Measurements from ENCODE around the gene TMEM132C.

The TMEM132C gene

DNA sequence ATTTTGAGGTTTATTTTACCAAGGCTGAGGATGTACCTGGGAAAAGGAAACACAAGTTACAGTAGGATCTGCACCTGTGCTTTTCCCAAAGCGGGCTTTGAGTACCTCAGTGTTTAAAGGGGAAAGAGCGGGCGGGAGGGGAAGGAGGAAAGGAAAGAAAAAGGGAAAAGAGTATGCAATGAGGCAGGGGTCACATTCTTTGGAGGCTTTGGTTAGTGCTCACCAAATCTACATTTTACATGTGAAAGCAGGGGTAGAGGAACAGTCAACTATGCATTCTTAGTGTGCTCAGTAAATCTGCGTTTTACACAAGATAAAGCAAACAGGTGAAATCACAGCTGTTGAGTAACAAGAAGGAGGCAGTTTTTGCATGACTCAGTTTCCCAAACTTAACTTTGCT is 242.2 kb downstream of the TMEM132C start:
- H3K4me3 ChIP-seq (ENCODE audit: low read length) = no peak overlapping the region
- H3K27ac ChIP-seq (ENCODE audit: low read length) = peak overlapping the region; percentile 6
- no peak overlapping the region for H3K9ac ChIP-seq (ENCODE audit: low read depth, low read length)
- no peaks in the 10 kb centered on the region for H3K36me3 ChIP-seq (ENCODE audit: insufficient read depth, low read depth, low read length)
- H3K9me3 ChIP-seq (ENCODE audit: insufficient read depth, low read depth, low read length) = peaks cover 9% of the 10 kb centered on the region; the same call in 1 of the 2 replicates
- no peaks in the 10 kb centered on the region for H3K27me3 ChIP-seq (ENCODE audit: insufficient read depth, low read length)
- H3K4me1 ChIP-seq (ENCODE audit: insufficient read depth, low read length) = peaks cover 14% of the 10 kb centered on the region

DNA sequence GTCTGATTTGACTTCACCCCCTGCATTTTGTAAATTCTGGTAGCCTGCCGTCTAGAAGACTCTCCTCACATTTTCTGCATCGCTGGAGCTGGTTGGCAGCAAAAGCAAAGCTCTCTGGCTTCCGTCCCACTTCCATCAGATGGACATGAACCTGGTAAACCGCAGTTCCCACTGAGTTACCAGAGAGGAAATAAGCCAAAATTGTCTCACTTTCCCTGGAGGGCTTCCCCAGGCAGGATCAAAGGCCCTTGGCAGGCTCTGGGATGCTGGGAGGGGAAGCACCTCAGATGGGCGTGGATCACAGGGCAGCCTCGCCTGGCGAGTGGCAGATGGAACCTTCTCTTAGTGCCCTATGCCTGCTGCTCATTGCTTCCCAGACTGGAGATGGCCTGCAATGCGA is 243.5 kb downstream of the TMEM132C start:
- no peak overlapping the region for H3K4me3 ChIP-seq (ENCODE audit: low read length)
- H3K4me1 ChIP-seq (ENCODE audit: insufficient read depth, low read length) = peaks cover 14% of the 10 kb centered on the region
- H3K9ac ChIP-seq (ENCODE audit: low read depth, low read length) = no peak overlapping the region
- peaks cover 6% of the 10 kb centered on the region for H3K9me3 ChIP-seq (ENCODE audit: insufficient read depth, low read depth, low read length)
- H3K27me3 ChIP-seq (ENCODE audit: insufficient read depth, low read length) = no peaks in the 10 kb centered on the region
- no peak overlapping the region for H3K27ac ChIP-seq (ENCODE audit: low read length)
- no peaks in the 10 kb centered on the region for H3K36me3 ChIP-seq (ENCODE audit: insufficient read depth, low read depth, low read length)

DNA sequence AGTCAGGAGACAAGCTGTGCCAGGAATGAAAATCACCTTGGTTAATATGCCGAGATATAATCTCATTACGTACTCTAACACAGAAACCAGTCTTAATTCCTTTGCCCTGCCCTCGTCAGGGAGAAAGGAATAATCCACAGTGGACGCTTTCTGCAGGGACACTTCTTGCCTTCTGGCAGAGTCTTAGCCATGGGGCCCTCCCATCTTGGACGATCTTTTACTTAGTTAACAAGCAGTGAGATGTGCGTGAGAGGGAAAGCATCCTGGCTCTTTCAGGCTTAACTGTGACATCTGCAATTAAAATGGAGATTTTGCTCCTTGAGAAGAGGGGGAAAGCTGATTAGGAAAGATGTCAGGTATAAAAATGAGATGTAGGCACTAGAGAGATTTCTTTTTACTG is 246.4 kb downstream of the TMEM132C start:
- H3K4me1 ChIP-seq (ENCODE audit: insufficient read depth, low read length) = peaks cover 14% of the 10 kb centered on the region
- H3K27ac ChIP-seq (ENCODE audit: low read length) = no peak overlapping the region
- H3K9ac ChIP-seq (ENCODE audit: low read depth, low read length) = no peak overlapping the region
- no peak overlapping the region for H3K4me3 ChIP-seq (ENCODE audit: low read length)
- H3K27me3 ChIP-seq (ENCODE audit: insufficient read depth, low read length) = no peaks in the 10 kb centered on the region
- peaks cover 3% of the 10 kb centered on the region; the same call in 1 of the 2 replicates for H3K9me3 ChIP-seq (ENCODE audit: insufficient read depth, low read depth, low read length)
- H3K36me3 ChIP-seq (ENCODE audit: insufficient read depth, low read depth, low read length) = no peaks in the 10 kb centered on the region

DNA sequence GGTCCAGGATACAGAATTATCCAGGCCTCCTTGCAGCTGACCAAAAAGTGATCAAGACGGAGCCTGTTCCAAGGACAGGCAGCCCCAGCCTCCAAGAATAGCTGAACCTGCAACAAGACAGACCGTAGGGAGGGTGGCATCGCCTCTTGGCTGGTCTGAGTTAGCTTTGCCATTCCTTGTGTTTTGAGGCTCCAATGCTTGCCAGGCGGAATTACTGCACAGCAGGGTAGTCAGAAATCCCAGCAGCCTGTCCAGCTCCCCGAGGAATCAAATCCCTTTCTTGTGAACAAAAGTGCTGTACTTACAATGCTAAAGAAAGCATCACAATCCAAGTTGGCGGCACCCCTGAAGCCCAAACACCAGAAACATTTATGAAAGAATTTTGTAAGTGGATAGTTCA is 246.9 kb downstream of the TMEM132C start:
- H3K36me3 ChIP-seq (ENCODE audit: insufficient read depth, low read depth, low read length) = no peaks in the 10 kb centered on the region
- H3K4me1 ChIP-seq (ENCODE audit: insufficient read depth, low read length) = peaks cover 10% of the 10 kb centered on the region
- no peak overlapping the region for H3K4me3 ChIP-seq (ENCODE audit: low read length)
- no peaks in the 10 kb centered on the region for H3K27me3 ChIP-seq (ENCODE audit: insufficient read depth, low read length)
- no peak overlapping the region for H3K9ac ChIP-seq (ENCODE audit: low read depth, low read length)
- H3K9me3 ChIP-seq (ENCODE audit: insufficient read depth, low read depth, low read length) = peaks cover 3% of the 10 kb centered on the region; the same call in 1 of the 2 replicates
- no peak overlapping the region for H3K27ac ChIP-seq (ENCODE audit: low read length)

DNA sequence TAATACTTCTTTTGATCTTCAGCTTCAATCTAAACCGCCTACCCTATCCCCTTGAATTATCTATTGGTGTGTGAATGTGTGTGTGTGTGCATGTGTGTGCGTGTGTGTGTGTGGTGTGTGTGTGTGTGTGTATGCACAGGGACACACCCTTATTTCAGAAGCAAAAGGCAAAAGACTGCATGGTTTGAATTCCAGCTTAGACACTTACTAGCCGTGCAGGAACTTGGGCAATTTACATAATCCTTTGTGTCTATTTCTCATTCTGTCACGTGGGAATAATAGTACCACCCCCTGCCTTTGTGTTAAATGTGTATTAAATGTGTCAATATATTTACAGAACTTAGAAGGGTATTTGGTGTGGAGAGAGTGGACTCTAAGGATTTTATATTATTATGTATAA is 251.7 kb downstream of the TMEM132C start:
- Histone ChIP-seq H3K4me3 (ENCODE audit: low read length) (no peak overlapping the region), H3K27me3 (ENCODE audit: insufficient read depth, low read length) (no peaks in the 10 kb centered on the region), H3K9ac (ENCODE audit: low read depth, low read length) (no peak overlapping the region), H3K4me1 (ENCODE audit: insufficient read depth, low read length) (peaks cover under 1% of the 10 kb centered on the region; the same call in 1 of the 2 replicates), H3K9me3 (ENCODE audit: insufficient read depth, low read depth, low read length) (peaks cover 3% of the 10 kb centered on the region), H3K27ac (ENCODE audit: low read length) (no peak overlapping the region), H3K36me3 (ENCODE audit: insufficient read depth, low read depth, low read length) (no peaks in the 10 kb centered on the region)

DNA sequence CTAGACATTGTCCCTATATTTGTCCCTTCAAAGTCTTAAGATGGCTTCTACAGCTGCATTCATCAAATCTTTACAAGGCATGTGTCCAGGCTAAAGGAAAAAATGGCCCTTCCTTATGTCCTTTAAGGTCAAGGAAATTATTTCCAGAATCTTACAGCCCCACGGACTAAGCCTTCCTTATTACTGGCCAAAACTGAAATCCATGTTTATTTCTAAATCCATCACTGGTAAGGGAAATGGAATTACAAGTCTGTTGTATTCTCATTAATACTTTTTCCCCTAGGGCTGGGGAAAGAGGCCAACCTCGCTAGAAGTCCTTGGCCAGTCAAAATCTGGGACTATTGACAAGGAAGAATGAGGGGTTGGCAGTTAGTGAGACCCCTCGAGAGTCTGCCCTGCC is 252.5 kb downstream of the TMEM132C start:
- H3K9ac ChIP-seq (ENCODE audit: low read depth, low read length) = no peak overlapping the region

DNA sequence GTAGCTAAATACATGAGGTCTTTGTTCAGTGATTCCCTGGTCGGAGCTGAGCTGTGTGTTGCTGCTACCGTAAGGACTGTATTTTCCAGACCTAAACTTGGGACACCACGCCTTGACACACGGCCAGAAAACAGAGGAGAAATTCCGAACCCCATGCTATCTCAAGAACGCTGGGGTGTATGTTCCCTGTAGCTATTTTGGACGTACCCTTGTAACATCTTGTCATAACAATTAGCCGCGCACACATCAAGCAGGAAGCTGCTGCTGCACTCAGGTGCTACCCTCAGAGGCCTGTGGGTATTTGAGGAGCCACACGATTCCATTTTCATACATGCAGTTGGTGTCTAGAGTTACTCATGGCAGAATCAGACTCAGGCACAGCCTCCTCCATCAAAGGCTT is 255.0 kb downstream of the TMEM132C start:
- Histone ChIP-seq H3K9ac (ENCODE audit: low read depth, low read length) (no peak overlapping the region), H3K4me3 (ENCODE audit: low read length) (no peak overlapping the region), H3K27me3 (ENCODE audit: insufficient read depth, low read length) (no peaks in the 10 kb centered on the region), H3K36me3 (ENCODE audit: insufficient read depth, low read depth, low read length) (no peaks in the 10 kb centered on the region), H3K9me3 (ENCODE audit: insufficient read depth, low read depth, low read length) (no peaks in the 10 kb centered on the region; the same call in none of the 2 replicates), H3K27ac (ENCODE audit: low read length) (no peak overlapping the region), H3K4me1 (ENCODE audit: insufficient read depth, low read length) (no peaks in the 10 kb centered on the region)

More for the DNA sequence above, 252.5 kb downstream of the TMEM132C start:
- Histone ChIP-seq H3K4me3 (ENCODE audit: low read length) (no peak overlapping the region), H3K4me1 (ENCODE audit: insufficient read depth, low read length) (no peaks in the 10 kb centered on the region), H3K9me3 (ENCODE audit: insufficient read depth, low read depth, low read length) (peaks cover 3% of the 10 kb centered on the region), H3K36me3 (ENCODE audit: insufficient read depth, low read depth, low read length) (no peaks in the 10 kb centered on the region), H3K27ac (ENCODE audit: low read length) (no peak overlapping the region), H3K27me3 (ENCODE audit: insufficient read depth, low read length) (no peaks in the 10 kb centered on the region)

DNA sequence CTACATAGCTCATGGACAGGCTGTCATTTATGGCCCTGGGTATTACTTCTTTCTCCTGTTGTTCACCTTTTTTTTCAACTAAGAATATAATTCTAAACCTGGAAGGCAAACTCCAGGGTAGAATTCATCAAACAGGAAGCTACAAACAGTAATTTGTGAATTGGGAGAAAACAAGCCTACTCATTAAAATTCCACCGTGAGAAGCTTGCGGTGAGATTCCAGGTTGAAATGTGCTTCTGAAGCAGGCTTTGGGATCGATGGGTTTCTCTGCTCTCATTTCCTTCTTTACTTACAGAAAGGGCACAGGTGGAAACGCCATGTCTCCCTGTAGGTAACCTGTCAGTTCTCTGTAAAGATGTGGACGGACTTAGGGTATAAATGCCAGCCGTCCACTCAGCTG is 257.5 kb downstream of the TMEM132C start:
- no peak overlapping the region for H3K4me3 ChIP-seq (ENCODE audit: low read length)
- no peaks in the 10 kb centered on the region; the same call in none of the 2 replicates for H3K9me3 ChIP-seq (ENCODE audit: insufficient read depth, low read depth, low read length)

DNA sequence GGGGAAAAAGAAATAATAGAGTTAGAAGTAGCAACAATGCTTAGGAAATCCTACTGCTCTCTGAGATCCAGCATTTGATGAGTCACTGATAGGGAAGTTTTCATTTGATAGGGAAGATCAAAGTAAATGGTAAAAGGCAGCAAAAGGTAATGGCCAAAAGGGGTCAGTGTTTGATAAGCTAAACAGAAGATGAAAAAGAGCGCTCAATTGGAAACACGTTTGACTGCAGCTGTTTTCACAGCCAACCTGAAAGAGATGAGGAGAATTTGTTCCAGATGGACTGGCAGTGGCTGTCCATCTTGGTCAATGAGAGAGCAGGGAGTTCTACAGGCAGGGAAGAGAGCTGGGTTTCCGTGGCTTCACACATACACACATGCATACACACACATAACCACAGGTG is 264.2 kb downstream of the TMEM132C start:
- no peak overlapping the region for H3K4me3 ChIP-seq (ENCODE audit: low read length)
- no peak overlapping the region for H3K27ac ChIP-seq (ENCODE audit: low read length)
- H3K4me1 ChIP-seq (ENCODE audit: insufficient read depth, low read length) = no peaks in the 10 kb centered on the region

More for the DNA sequence above, 257.5 kb downstream of the TMEM132C start:
- Histone ChIP-seq H3K36me3 (ENCODE audit: insufficient read depth, low read depth, low read length) (no peaks in the 10 kb centered on the region), H3K27me3 (ENCODE audit: insufficient read depth, low read length) (no peaks in the 10 kb centered on the region), H3K9ac (ENCODE audit: low read depth, low read length) (no peak overlapping the region), H3K4me1 (ENCODE audit: insufficient read depth, low read length) (no peaks in the 10 kb centered on the region), H3K27ac (ENCODE audit: low read length) (no peak overlapping the region)

DNA sequence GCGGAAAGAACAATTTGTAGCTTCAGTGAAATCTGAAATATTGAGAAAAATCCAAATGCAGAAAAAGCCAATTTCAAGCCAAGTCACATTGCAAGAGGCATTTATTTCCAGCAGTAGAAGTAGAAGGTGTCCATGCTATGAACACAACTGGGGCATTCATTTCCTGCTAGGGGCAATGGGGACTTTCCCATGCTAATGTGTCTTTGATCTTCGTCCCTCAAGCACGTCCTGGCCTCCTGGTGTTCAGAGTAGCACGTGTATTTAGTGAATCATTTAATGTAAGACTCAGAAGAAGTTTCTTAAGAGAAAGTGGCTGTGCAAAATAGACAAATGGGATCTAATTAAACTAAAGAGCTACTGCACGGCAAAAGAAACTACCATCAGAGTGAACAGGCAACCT is 267.9 kb downstream of the TMEM132C start:
- H3K9ac ChIP-seq (ENCODE audit: low read depth, low read length) = no peak overlapping the region
- H3K4me3 ChIP-seq (ENCODE audit: low read length) = no peak overlapping the region
- no peak overlapping the region for H3K27ac ChIP-seq (ENCODE audit: low read length)
- no peaks in the 10 kb centered on the region for H3K4me1 ChIP-seq (ENCODE audit: insufficient read depth, low read length)
- H3K9me3 ChIP-seq (ENCODE audit: insufficient read depth, low read depth, low read length) = 0 out of 2 replicates have a peak, but pooled peaks cover 3% of the 10 kb centered on the region
- no peaks in the 10 kb centered on the region for H3K27me3 ChIP-seq (ENCODE audit: insufficient read depth, low read length)
- H3K36me3 ChIP-seq (ENCODE audit: insufficient read depth, low read depth, low read length) = no peaks in the 10 kb centered on the region

More for the DNA sequence above, 264.2 kb downstream of the TMEM132C start:
- H3K9ac ChIP-seq (ENCODE audit: low read depth, low read length) = no peak overlapping the region
- no peaks in the 10 kb centered on the region for H3K27me3 ChIP-seq (ENCODE audit: insufficient read depth, low read length)
- H3K9me3 ChIP-seq (ENCODE audit: insufficient read depth, low read depth, low read length) = no peaks in the 10 kb centered on the region
- no peaks in the 10 kb centered on the region for H3K36me3 ChIP-seq (ENCODE audit: insufficient read depth, low read depth, low read length)

DNA sequence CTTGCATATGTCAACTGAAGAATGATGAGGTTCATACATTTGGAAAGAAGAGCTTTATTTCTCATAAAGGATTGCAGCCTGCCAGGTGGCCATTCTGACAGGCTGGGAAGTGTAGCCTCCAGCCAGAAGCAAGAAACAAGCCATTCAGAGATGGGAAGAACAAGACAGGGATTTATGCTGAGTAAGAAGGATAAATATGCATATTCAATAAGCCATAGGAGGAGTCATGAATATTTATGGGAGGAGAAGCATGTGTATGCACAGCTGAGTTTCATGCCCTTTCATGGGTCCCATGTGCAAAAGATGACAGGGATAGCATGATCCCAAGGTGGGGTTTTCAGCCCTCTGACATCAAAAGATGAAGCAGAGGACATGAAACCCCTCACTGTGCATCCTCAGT is 269.8 kb downstream of the TMEM132C start:
- Histone ChIP-seq H3K4me1 (ENCODE audit: insufficient read depth, low read length) (no peaks in the 10 kb centered on the region), H3K9me3 (ENCODE audit: insufficient read depth, low read depth, low read length) (0 out of 2 replicates have a peak, but pooled peaks cover 3% of the 10 kb centered on the region), H3K4me3 (ENCODE audit: low read length) (no peak overlapping the region), H3K27ac (ENCODE audit: low read length) (no peak overlapping the region), H3K27me3 (ENCODE audit: insufficient read depth, low read length) (no peaks in the 10 kb centered on the region), H3K9ac (ENCODE audit: low read depth, low read length) (no peak overlapping the region), H3K36me3 (ENCODE audit: insufficient read depth, low read depth, low read length) (no peaks in the 10 kb centered on the region)

DNA sequence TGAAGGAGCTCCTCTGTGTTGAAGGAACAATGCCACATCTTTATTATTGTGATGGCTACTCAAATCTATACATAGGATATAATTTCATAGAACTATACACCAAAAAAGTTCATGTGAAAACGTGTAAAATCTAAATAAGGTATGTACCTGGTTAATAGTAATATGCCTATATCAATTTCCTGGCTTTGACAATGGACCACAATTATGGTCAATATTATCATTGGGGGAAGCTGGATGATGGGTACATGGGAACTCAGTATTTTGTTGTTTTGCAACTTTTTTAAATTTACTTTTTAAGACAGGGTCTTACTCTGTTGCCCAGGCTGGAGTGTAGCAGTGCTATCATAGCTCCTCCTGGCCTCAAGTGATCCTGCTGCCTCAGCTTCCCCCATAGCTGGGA is 270.7 kb downstream of the TMEM132C start:
- Histone ChIP-seq H3K27ac (ENCODE audit: low read length) (no peak overlapping the region), H3K36me3 (ENCODE audit: insufficient read depth, low read depth, low read length) (no peaks in the 10 kb centered on the region), H3K4me3 (ENCODE audit: low read length) (no peak overlapping the region), H3K27me3 (ENCODE audit: insufficient read depth, low read length) (no peaks in the 10 kb centered on the region), H3K4me1 (ENCODE audit: insufficient read depth, low read length) (no peaks in the 10 kb centered on the region), H3K9me3 (ENCODE audit: insufficient read depth, low read depth, low read length) (0 out of 2 replicates have a peak, but pooled peaks cover 3% of the 10 kb centered on the region), H3K9ac (ENCODE audit: low read depth, low read length) (no peak overlapping the region)

Measured in iPS-20b (cell line).